ENCODE data around the gene SLC35A2. TPM values are rescaled to one million over a fixed set of nuclear protein-coding genes. Genes with fewer than 3 reads are reported as not detected.

SLC35A2 gene
- total RNA-seq, 1 donor from 2014 or later: 50.4 TPM

Other genes with a start within 250 kb of the SLC35A2 start
- 11.5 TPM for gene WAS, start 227.8 kb downstream of the SLC35A2 start, total RNA-seq
- gene SUV39H1, start 214.9 kb downstream of the SLC35A2 start, total RNA-seq: 4.5 TPM
- gene GLOD5, start 149.9 kb downstream of the SLC35A2 start, total RNA-seq: 4.8 TPM
- 0.98 TPM for gene GATA1, start 125.1 kb downstream of the SLC35A2 start, total RNA-seq
- 108 TPM for gene HDAC6, start 109.6 kb downstream of the SLC35A2 start, total RNA-seq
- not detected for gene ERAS, start 85.1 kb downstream of the SLC35A2 start, total RNA-seq
- 21.3 TPM for gene PCSK1N, start 76.0 kb downstream of the SLC35A2 start, total RNA-seq
- 55.3 TPM for gene TIMM17B, start 13.9 kb downstream of the SLC35A2 start, total RNA-seq
- gene PQBP1, start 13.7 kb downstream of the SLC35A2 start, total RNA-seq: 77.5 TPM
- gene PIM2, start 7.4 kb upstream of the SLC35A2 start, total RNA-seq: 11.5 TPM
- 57.3 TPM for gene OTUD5, start 46.0 kb upstream of the SLC35A2 start, total RNA-seq
- gene KCND1, start 60.2 kb upstream of the SLC35A2 start, total RNA-seq: 6.5 TPM
- 52.7 TPM for gene GRIPAP1, start 90.6 kb upstream of the SLC35A2 start, total RNA-seq
- gene TFE3, start 131.7 kb upstream of the SLC35A2 start, total RNA-seq: 59.5 TPM
- gene CCDC120, start 147.4 kb upstream of the SLC35A2 start, total RNA-seq: 18.8 TPM
- gene PRAF2, start 162.4 kb upstream of the SLC35A2 start, total RNA-seq: 41.8 TPM
- gene WDR45, start 168.2 kb upstream of the SLC35A2 start, total RNA-seq: 65.5 TPM
- 22.7 TPM for gene GPKOW, start 212.1 kb upstream of the SLC35A2 start, total RNA-seq